ENCODE measurements around the gene IGSF10.

Gene IGSF10

GRCh38 chr3:151419806-151420205 lies 41.1 kb downstream of the IGSF10 start:
- no peak for DNase-seq (ENCODE audit: low read depth, low spot score)

- no peak for DNase-seq (ENCODE audit: low read depth, low spot score)
Measured at GRCh38 chr3:151415289-151415688, 45.6 kb downstream of the IGSF10 start.

- DNase-seq (ENCODE audit: low read depth, low spot score): no peak
Measured at GRCh38 chr3:151412989-151413388, 47.9 kb downstream of the IGSF10 start.

Measured in activated CD4-positive, CD25-positive, alpha-beta regulatory T cell treated with anti-CD3 and anti-CD28 coated beads, Interleukin-2, amount 50 U/mL, for 16 hours (primary cell).